HEK293T (cell line): Measurements from ENCODE around the gene CHST12.

Experiments used
- CTCF ChIA-PET: fragments of 350-600 bp; formaldehyde crosslinking; extraction: SDS; loops from one replicate; lab custom pipeline; 2021; ENCODE audit warnings: antibody characterized with exemption, inconsistent platforms; lab: Yijun Ruan, JAX
- POLR2A ChIA-PET: fragments of 350-600 bp; formaldehyde crosslinking; extraction: SDS; loops from one replicate; lab custom pipeline; 2020; ENCODE audit warnings: antibody characterized with exemption, inconsistent platforms; lab: Yijun Ruan, JAX
- DNase-seq: peaks from one replicate; pipeline ENCODE4 v3.0.0; 2012; ENCODE audit warnings: mixed read lengths; ENCODE audit errors: extremely low spot score
- ARNT ChIP-seq: fragments of 450-650 bp; IDR thresholded peaks from 2 replicates; pipeline ENCODE4 v1.6.1; 2017; ENCODE audit warnings: mild to moderate bottlenecking
- BHLHE40 ChIP-seq: fragments of 450-650 bp; IDR thresholded peaks from 2 replicates; pipeline ENCODE4 v1.6.1; 2016; ENCODE audit warnings: mild to moderate bottlenecking, moderate library complexity, borderline replicate concordance
- CTBP1 ChIP-seq: fragments of 450-650 bp; IDR thresholded peaks from 2 replicates; pipeline ENCODE4 v1.6.1; 2016; ENCODE audit warnings: borderline replicate concordance
- ELF4 ChIP-seq: fragments of 450-650 bp; IDR thresholded peaks from 2 replicates; pipeline ENCODE4 v1.6.1; 2017; ENCODE audit warnings: antibody characterized with exemption
- FOXA1 ChIP-seq: fragments of 450-650 bp; IDR thresholded peaks from 2 replicates; pipeline ENCODE4 v1.6.1; 2016; ENCODE audit warnings: mild to moderate bottlenecking
- FOXK2 ChIP-seq: fragments of 450-650 bp; IDR thresholded peaks from 2 replicates; pipeline ENCODE4 v1.6.1; 2016; ENCODE audit warnings: mild to moderate bottlenecking
- FOXM1 ChIP-seq: fragments of 450-650 bp; IDR thresholded peaks from 2 replicates; pipeline ENCODE4 v1.6.1; 2017; ENCODE audit warnings: mild to moderate bottlenecking, borderline replicate concordance
- HDGF ChIP-seq: fragments of 450-650 bp; IDR thresholded peaks from 2 replicates; pipeline ENCODE4 v1.6.1; 2017; ENCODE audit warnings: antibody characterized with exemption, borderline replicate concordance
- L3MBTL2 ChIP-seq: fragments of 450-650 bp; conservative IDR thresholded peaks from 2 replicates; pipeline ENCODE4 v1.6.1; 2016; ENCODE audit warnings: mild to moderate bottlenecking
- LEF1 ChIP-seq: fragments of 450-650 bp; IDR thresholded peaks from 2 replicates; pipeline ENCODE4 v1.6.1; 2017; ENCODE audit warnings: mild to moderate bottlenecking, borderline replicate concordance
- NFRKB ChIP-seq: fragments of 450-650 bp; IDR thresholded peaks from 2 replicates; pipeline ENCODE4 v1.6.1; 2016; ENCODE audit warnings: mild to moderate bottlenecking, moderate library complexity
- PKNOX1 ChIP-seq: fragments of 450-650 bp; IDR thresholded peaks from 2 replicates; pipeline ENCODE4 v1.6.1; 2016
- SP1 ChIP-seq: fragments of 450-650 bp; IDR thresholded peaks from 2 replicates; pipeline ENCODE4 v1.6.1; 2017
- SUZ12 ChIP-seq: fragments of 450-650 bp; IDR thresholded peaks from 2 replicates; pipeline ENCODE4 v1.6.1; 2016; ENCODE audit warnings: mild to moderate bottlenecking
- TARDBP ChIP-seq: fragments of 450-650 bp; IDR thresholded peaks from 2 replicates; pipeline ENCODE4 v1.6.1; 2016
- ZNF384 ChIP-seq: fragments of 450-650 bp; IDR thresholded peaks from 2 replicates; pipeline ENCODE4 v1.6.1; 2016

The CHST12 gene

GRCh38 chr7:2476298-2476697 lies 72.9 kb downstream of the CHST12 start, which contains the start of gene GRIFIN:
Gene GRIFIN (minus strand): TSS chr7:2476398. CDS start chr7:2476383, 15 bp downstream.
- POLR2A ChIA-PET = no interaction called here
- DNase-seq = no peak
- CTCF ChIA-PET = interaction anchor here (0.6 kb wide), 1 partner anchor 192 kb away, joined by 6 read pairs; no protein-coding TSS in a partner anchor
- TF ChIP-seq SP1 (no peak), HDGF (no peak), TARDBP (no peak), CTBP1 (no peak), LEF1 (no peak), FOXA1 (no peak), ARNT (no peak), SUZ12 (no peak)

GRCh38 chr7:2476776-2477446 lies 73.5 kb downstream of the CHST12 start:
- no peak for TF ChIP-seq FOXA1
- no peak for TF ChIP-seq L3MBTL2
- no peak for TF ChIP-seq ZNF384
- TF ChIP-seq FOXK2 = no peak
- no peak for TF ChIP-seq PKNOX1
- TF ChIP-seq BHLHE40 = no peak
- TF ChIP-seq LEF1 = no peak
- no peak for TF ChIP-seq CTBP1
- no peak for TF ChIP-seq SUZ12
- no peak for TF ChIP-seq NFRKB
- ChIA-PET POLR2A (no interaction called here), CTCF (interaction anchor here (0.6 kb wide), 1 partner anchor 191 kb away, joined by 6 read pairs; no protein-coding TSS in a partner anchor)
- no peak for DNase-seq

GRCh38 chr7:2477447-2478398 lies 74.3 kb downstream of the CHST12 start:
- POLR2A ChIA-PET = no interaction called here
- TF ChIP-seq ELF4 = no peak
- TF ChIP-seq NFRKB = no peak
- no peak for TF ChIP-seq TARDBP
- TF ChIP-seq PKNOX1 = no peak
- TF ChIP-seq SUZ12 = no peak
- TF ChIP-seq HDGF = no peak
- TF ChIP-seq FOXA1 = no peak
- no peak for TF ChIP-seq BHLHE40
- no peak for TF ChIP-seq CTBP1
- no peak for TF ChIP-seq ARNT
- CTCF ChIA-PET = no interaction called here
- DNase-seq = peak; percentile 69

GRCh38 chr7:2478399-2478785 lies 75.0 kb downstream of the CHST12 start:
- POLR2A ChIA-PET = no interaction called here
- no peak for DNase-seq
- CTCF ChIA-PET = no interaction called here
- TF ChIP-seq ARNT (no peak), TARDBP (no peak), NFRKB (no peak), CTBP1 (no peak), ELF4 (no peak), FOXA1 (no peak), PKNOX1 (no peak), FOXM1 (no peak), SP1 (no peak), ZNF384 (no peak), FOXK2 (no peak), HDGF (no peak)

GRCh38 chr7:2478800-2479199 lies 75.4 kb downstream of the CHST12 start:
- TF ChIP-seq CTBP1 (no peak), FOXA1 (no peak), FOXK2 (no peak), SUZ12 (no peak), PKNOX1 (no peak), ELF4 (no peak), NFRKB (no peak), BHLHE40 (no peak), L3MBTL2 (no peak), HDGF (no peak)
- DNase-seq = no peak
- ChIA-PET POLR2A (no interaction called here), CTCF (no interaction called here)
